ENCODE data around the gene CENPE. TPM values are rescaled to one million over a fixed set of nuclear protein-coding genes. Genes with fewer than 3 reads are reported as not detected.

The CENPE gene
- total RNA-seq, 1 experiment from 2014 or later: 38.1 TPM

- H3K14ac ChIP-seq (ENCODE audit: insufficient read depth, low read length): no peak overlapping the region
- WGBS (ENCODE audit: extremely low coverage, insufficient read length, low lambda C conversion rate): no CpG with 5 or more reads among the region's 5 CpGs
- H3K36me3 Mint-ChIP-seq (ENCODE audit: insufficient read depth in 1 of 3, low read depth in 3 of 3): peaks cover 0 to 3% (median 0%) of the 10 kb centered on the region in 3 experiments; a peak in 1 of 7 replicates
- no peak overlapping the region for H2AK5ac ChIP-seq (ENCODE audit: insufficient read length, low read length)
- H4K91ac ChIP-seq (ENCODE audit: insufficient read length, low read depth, low read length): no peak overlapping the region
- peak overlapping the region in 1 of 3 experiments; percentile 64; a peak in 1 of 7 replicates for H3K27ac Mint-ChIP-seq
- H3K4me2 ChIP-seq (ENCODE audit: insufficient read depth, insufficient read length, low read length): no peak overlapping the region
- H2BK15ac ChIP-seq (ENCODE audit: low read depth, low read length): no peak overlapping the region
- H4K5ac ChIP-seq (ENCODE audit: insufficient read length, low read depth, low read length): no peak overlapping the region
- H3K18ac ChIP-seq (ENCODE audit: insufficient read length, low read depth, low read length): no peak overlapping the region
- no peak overlapping the region for H3K56ac ChIP-seq (ENCODE audit: insufficient read length, low read depth, low read length)
- H3K4me1 ChIP-seq (ENCODE audit: insufficient read depth, low read length): 0 out of 2 replicates have a peak, but pooled peaks cover 3% of the 10 kb centered on the region
- no peaks in the 10 kb centered on the region for H3K79me1 ChIP-seq (ENCODE audit: insufficient read depth, low read depth, low read length, poor library complexity, severe bottlenecking)
- TF ChIP-seq CTCF (conservative IDR thresholded peaks at IDR 0.05): no peak
- no peak overlapping the region for H2BK12ac ChIP-seq (ENCODE audit: insufficient read length, low read depth, low read length)
- no peak overlapping the region for H2BK5ac ChIP-seq (ENCODE audit: insufficient read length, low read length)
- no peak overlapping the region for H3K23ac ChIP-seq (ENCODE audit: insufficient read length, low read depth, low read length)
- peaks cover 14 to 15% of the 10 kb centered on the region in 2 experiments for H3K4me1 Mint-ChIP-seq
- H3K9ac ChIP-seq (ENCODE audit: extremely low read depth, insufficient read length, low read length): no peak overlapping the region
- H3K79me2 ChIP-seq (ENCODE audit: insufficient read depth, low read length): no peaks in the 10 kb centered on the region
- H2BK120ac ChIP-seq (ENCODE audit: low read depth, low read length, poor library complexity, severe bottlenecking): no peak overlapping the region
- H3K9me3 ChIP-seq (ENCODE audit: control insufficient read depth, low read depth, low read length): no peaks in the 10 kb centered on the region
- H3K23me2 ChIP-seq (ENCODE audit: insufficient read length, low read depth, low read length, poor library complexity, severe bottlenecking): no peaks in the 10 kb centered on the region
- H3T11ph ChIP-seq (ENCODE audit: low read length): no peak overlapping the region
- no peak overlapping the region for H3K4ac ChIP-seq (ENCODE audit: low read depth, low read length)
- H3K9me3 Mint-ChIP-seq: no peaks in the 10 kb centered on the region
- H3K27me3 ChIP-seq (ENCODE audit: insufficient read depth, low read length): no peaks in the 10 kb centered on the region
- no peak overlapping the region for H2BK20ac ChIP-seq (ENCODE audit: low read depth, low read length, poor library complexity, severe bottlenecking)
- H3K27me3 Mint-ChIP-seq (ENCODE audit: low read depth): no peaks in the 10 kb centered on the region
- DNase-seq: no peak
- H3K27ac ChIP-seq (ENCODE audit: insufficient read length, low read depth, low read length): no peak overlapping the region
- H4K8ac ChIP-seq (replicated peaks; ENCODE audit: insufficient read length, low read depth, low read length): no peak overlapping the region
- no peak overlapping the region for H3K4me3 Mint-ChIP-seq
- H2AFZ ChIP-seq (ENCODE audit: low read length): no peak overlapping the region
- H4K20me1 ChIP-seq (ENCODE audit: control insufficient read depth, insufficient read depth, insufficient read length): no peaks in the 10 kb centered on the region
Observed at GRCh38 chr4:103100691-103101090, 97.5 kb downstream of the CENPE start.

All from H9 (cell line).